DMS153 treated with DMSO at 0.1 percent for 48 hours (cell line): ENCODE results near the gene CHERP.
"Not testable (repeated sequence)": the region's sequence is repeated elsewhere in the genome, so short reads cannot be mapped to it uniquely, and the experiment has no call there.

Experiments used
- DNase-seq: peaks from one replicate; lab custom pipeline; 2025; ENCODE audit not compliant: unreplicated experiment; lab: John Stamatoyannopoulos, UW

The CHERP gene

GRCh38 chr19:16477311-16477710, 64.9 kb downstream of the CHERP start:
- no peak for DNase-seq

GRCh38 chr19:16476401-16476800, 65.8 kb downstream of the CHERP start:
- no peak for DNase-seq

- DNase-seq = no peak
These were observed 68.3 kb downstream of the CHERP start for GRCh38 chr19:16473875-16474392.

- no peak for DNase-seq
These were observed 69.2 kb downstream of the CHERP start for GRCh38 chr19:16472992-16473391.

- DNase-seq = not testable (repeated sequence)
These were observed 69.7 kb downstream of the CHERP start for GRCh38 chr19:16472559-16472899.

GRCh38 chr19:16470911-16471811, 71.1 kb downstream of the CHERP start:
- DNase-seq = no peak

GRCh38 chr19:16470541-16470910, 71.7 kb downstream of the CHERP start:
- no peak for DNase-seq
